HepG2 (cell line): ENCODE data around the gene TCFL5. TPM values are rescaled to one million over a fixed set of nuclear protein-coding genes. Genes with fewer than 3 reads are reported as not detected.
A peak's percentile ranks its signal among the peaks of the same experiment; 100 is the strongest.

ENCODE experiments used
- AGO2 ChIP-seq: fragments of 200-400 bp; formaldehyde crosslinking; optimal IDR thresholded peaks from 2 replicates; pipeline ENCODE3; 2017; ENCODE audit warnings: mild to moderate bottlenecking, low read depth, low read length, moderate library complexity
- ATF2 ChIP-seq: sonication (generic); formaldehyde crosslinking; IDR thresholded peaks from 2 replicates; pipeline ENCODE4 v1.4.0; 2020; ENCODE audit warnings: missing genetic modification reagents
- FOXC1 ChIP-seq: sonication (generic); formaldehyde crosslinking; IDR thresholded peaks from 2 replicates; pipeline ENCODE4 v1.8.0; 2022; ENCODE audit warnings: mild to moderate bottlenecking, missing genetic modification reagents, borderline replicate concordance
- FOXO1 ChIP-seq: sonication (generic); formaldehyde crosslinking; IDR thresholded peaks from 2 replicates; pipeline ENCODE4 v1.4.0; 2020; ENCODE audit warnings: missing genetic modification reagents
- GPN1 ChIP-seq: sonication (generic); formaldehyde crosslinking; IDR thresholded peaks from 2 replicates; pipeline ENCODE4 v1.5.1; 2020; ENCODE audit warnings: missing genetic modification reagents, borderline replicate concordance
- HCFC1 ChIP-seq: fragments of 150-350 bp; IDR thresholded peaks from 2 replicates; pipeline ENCODE4 v1.6.1; 2014; ENCODE audit warnings: low read depth, low read length
- NCOR1 ChIP-seq: fragments of 200-600 bp; sonication (generic); IDR thresholded peaks from 2 replicates; pipeline ENCODE4 v1.7.0; 2017; ENCODE audit warnings: antibody characterized with exemption, low read length, borderline replicate concordance
- NFE2 ChIP-seq: sonication (generic); formaldehyde crosslinking; IDR thresholded peaks from 2 replicates; pipeline ENCODE4 v1.4.0; 2020; ENCODE audit warnings: missing genetic modification reagents
- NFIC ChIP-seq: IDR thresholded peaks from 2 replicates; pipeline ENCODE4 v1.6.1; 2012; ENCODE audit warnings: mild to moderate bottlenecking, low read length, inconsistent platforms
- POLR2AphosphoS2 ChIP-seq: IDR thresholded peaks from 2 replicates; pipeline ENCODE4 v1.6.1; 2011; ENCODE audit warnings: low read depth, low read length, improper control_type of control experiment
- SMAD1 ChIP-seq: sonication (generic); formaldehyde crosslinking; IDR thresholded peaks from 2 replicates; pipeline ENCODE4 v1.4.0; 2020; ENCODE audit warnings: missing genetic modification reagents, low read depth, mild to moderate bottlenecking, borderline replicate concordance
- SMARCC2 ChIP-seq: fragments of 450-650 bp; IDR thresholded peaks from 2 replicates; pipeline ENCODE4 v1.6.1; 2017; ENCODE audit warnings: antibody characterized with exemption, mild to moderate bottlenecking
- SP5 ChIP-seq: IDR thresholded peaks from 2 replicates; pipeline ENCODE4 v1.6.1; 2016; ENCODE audit warnings: low read depth, borderline replicate concordance
- ZMYM2 ChIP-seq: sonication (generic); formaldehyde crosslinking; IDR thresholded peaks from 2 replicates; pipeline ENCODE4 v1.8.0; 2022; ENCODE audit warnings: mild to moderate bottlenecking, missing genetic modification reagents
- ZNF660 ChIP-seq: sonication (generic); formaldehyde crosslinking; IDR thresholded peaks from 2 replicates; pipeline ENCODE4 v1.5.1; 2020; ENCODE audit warnings: mild to moderate bottlenecking, low read depth, missing genetic modification reagents, borderline replicate concordance
- ZNF740 ChIP-seq: sonication (generic); formaldehyde crosslinking; IDR thresholded peaks from 2 replicates; pipeline ENCODE4 v1.4.0; 2020; ENCODE audit warnings: missing genetic modification reagents
- ZNF772 ChIP-seq: sonication (generic); formaldehyde crosslinking; IDR thresholded peaks from 2 replicates; pipeline ENCODE4 v1.5.0; 2020; ENCODE audit warnings: mild to moderate bottlenecking, missing genetic modification reagents
- ZNF784 ChIP-seq: sonication (generic); formaldehyde crosslinking; IDR thresholded peaks from 2 replicates; pipeline ENCODE4 v1.5.1; 2020; ENCODE audit warnings: missing genetic modification reagents, mild to moderate bottlenecking, borderline replicate concordance
- ZNF878 ChIP-seq: sonication (generic); formaldehyde crosslinking; IDR thresholded peaks from 2 replicates; pipeline ENCODE4 v1.8.1; 2023; ENCODE audit warnings: mild to moderate bottlenecking, missing genetic modification reagents, moderate library complexity
- ZSCAN25 ChIP-seq: sonication (generic); formaldehyde crosslinking; IDR thresholded peaks from 2 replicates; pipeline ENCODE4 v1.8.0; 2022; ENCODE audit warnings: mild to moderate bottlenecking, missing genetic modification reagents
- polyA plus RNA-seq, 8 experiments: library from polyadenylated mRNA; depleted of rRNA in 3 of 8; stranded (reverse) in 7 of 8; unstranded in 1 of 8; fragments of >200 nt; fragmentation: Illumina TruSeq in 4 of 8; extraction: Trizol in 4 of 8; gene quantifications; 2 replicates each; pipeline versions ENCODE4 v1.2.1 to v1.2.3, GENCODE V29; 2011 to 2016; ENCODE audit warnings: low read depth in 4 of 8, missing spikeins in 1 of 8, mixed read lengths in 1 of 8; ENCODE audit not compliant: insufficient read depth in 1 of 8
- total RNA-seq, 5 experiments: library from RNA; depleted of rRNA; stranded (reverse); fragments of >200 nt; fragmentation: Illumina TruSeq; extraction: Trizol; gene quantifications; 2 replicates each; pipeline ENCODE4 v1.2.3, GENCODE V29; 2016; ENCODE audit warnings: low read depth in 1 of 5
- TF ChIP-seq, protein P1 (sequence below): sonication (generic); formaldehyde crosslinking; IDR thresholded peaks from 2 replicates; pipeline ENCODE4 v1.8.1; 2023; ENCODE audit warnings: missing genetic modification reagents, mild to moderate bottlenecking, borderline replicate concordance
- TF ChIP-seq, protein P2 (sequence below): sonication (generic); formaldehyde crosslinking; IDR thresholded peaks from 2 replicates; pipeline ENCODE4 v1.4.0; 2020; ENCODE audit warnings: missing genetic modification reagents
- TF ChIP-seq, protein P3 (sequence below): sonication (generic); formaldehyde crosslinking; IDR thresholded peaks from 2 replicates; pipeline ENCODE4 v1.8.0; 2022; ENCODE audit warnings: mild to moderate bottlenecking, missing genetic modification reagents

TCFL5 gene
- total and polyA plus RNA-seq, 2 of the 13 experiments (the other 11 are each of a cell fraction or from before 2014, with no cell fraction given): 14.8 to 20.0 TPM

GRCh38 chr20:62824476-62825332 is 36.9 kb downstream of the TCFL5 start (continued):
- TF ChIP-seq NFIC (no peak), ZNF740 (no peak), NCOR1 (0 out of 2 replicates have a peak, but pooled peaks have one; percentile 9), NFE2 (no peak), POLR2AphosphoS2 (no peak), SMAD1 (CRISPR knock-in tag) (no peak), AGO2 (peak; percentile 4), SP5 (no peak), ZSCAN25 (CRISPR knock-in tag) (0 out of 2 replicates have a peak, but pooled peaks have one; percentile 31), FOXO1 (CRISPR knock-in tag) (no peak; the same call in 1 of the 2 replicates), ZNF878 (CRISPR knock-in tag) (no peak), GPN1 (CRISPR knock-in tag) (no peak), SMARCC2 (no peak), ZNF784 (CRISPR knock-in tag) (0 out of 2 replicates have a peak, but pooled peaks have one; percentile 44), FOXC1 (peak; percentile 66; the same call in 1 of the 2 replicates), HCFC1 (no peak), ZNF772 (CRISPR knock-in tag) (no peak; the same call in 1 of the 2 replicates), ZMYM2 (CRISPR knock-in tag) (no peak), ZNF660 (0 out of 2 replicates have a peak, but pooled peaks have one; percentile 20), ATF2 (CRISPR knock-in tag) (no peak)
- TF ChIP-seq, protein P1, sequence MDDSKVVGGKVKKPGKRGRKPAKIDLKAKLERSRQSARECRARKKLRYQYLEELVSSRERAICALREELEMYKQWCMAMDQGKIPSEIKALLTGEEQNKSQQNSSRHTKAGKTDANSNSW (CRISPR knock-in tag): no peak
- TF ChIP-seq, protein P2, sequence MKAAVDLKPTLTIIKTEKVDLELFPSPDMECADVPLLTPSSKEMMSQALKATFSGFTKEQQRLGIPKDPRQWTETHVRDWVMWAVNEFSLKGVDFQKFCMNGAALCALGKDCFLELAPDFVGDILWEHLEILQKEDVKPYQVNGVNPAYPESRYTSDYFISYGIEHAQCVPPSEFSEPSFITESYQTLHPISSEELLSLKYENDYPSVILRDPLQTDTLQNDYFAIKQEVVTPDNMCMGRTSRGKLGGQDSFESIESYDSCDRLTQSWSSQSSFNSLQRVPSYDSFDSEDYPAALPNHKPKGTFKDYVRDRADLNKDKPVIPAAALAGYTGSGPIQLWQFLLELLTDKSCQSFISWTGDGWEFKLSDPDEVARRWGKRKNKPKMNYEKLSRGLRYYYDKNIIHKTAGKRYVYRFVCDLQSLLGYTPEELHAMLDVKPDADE (CRISPR knock-in tag): no peak
- TF ChIP-seq, protein P3, sequence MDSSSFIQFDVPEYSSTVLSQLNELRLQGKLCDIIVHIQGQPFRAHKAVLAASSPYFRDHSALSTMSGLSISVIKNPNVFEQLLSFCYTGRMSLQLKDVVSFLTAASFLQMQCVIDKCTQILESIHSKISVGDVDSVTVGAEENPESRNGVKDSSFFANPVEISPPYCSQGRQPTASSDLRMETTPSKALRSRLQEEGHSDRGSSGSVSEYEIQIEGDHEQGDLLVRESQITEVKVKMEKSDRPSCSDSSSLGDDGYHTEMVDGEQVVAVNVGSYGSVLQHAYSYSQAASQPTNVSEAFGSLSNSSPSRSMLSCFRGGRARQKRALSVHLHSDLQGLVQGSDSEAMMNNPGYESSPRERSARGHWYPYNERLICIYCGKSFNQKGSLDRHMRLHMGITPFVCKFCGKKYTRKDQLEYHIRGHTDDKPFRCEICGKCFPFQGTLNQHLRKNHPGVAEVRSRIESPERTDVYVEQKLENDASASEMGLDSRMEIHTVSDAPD (CRISPR knock-in tag): no peak
